HG02642 (cell line): ENCODE data around the gene CYP2F1.
"Not testable (repeated sequence)": the region's sequence is repeated elsewhere in the genome, so short reads cannot be mapped to it uniquely, and the experiment has no call there.

Experiments
- ATAC-seq: cut with Tn5 transposase; IDR thresholded peaks from one replicate; pipeline ENCODE4 v1.9.1; 2021; ENCODE audit warnings: mild to moderate bottlenecking; ENCODE audit not compliant: unreplicated experiment, poor library complexity

Gene CYP2F1, protein sequence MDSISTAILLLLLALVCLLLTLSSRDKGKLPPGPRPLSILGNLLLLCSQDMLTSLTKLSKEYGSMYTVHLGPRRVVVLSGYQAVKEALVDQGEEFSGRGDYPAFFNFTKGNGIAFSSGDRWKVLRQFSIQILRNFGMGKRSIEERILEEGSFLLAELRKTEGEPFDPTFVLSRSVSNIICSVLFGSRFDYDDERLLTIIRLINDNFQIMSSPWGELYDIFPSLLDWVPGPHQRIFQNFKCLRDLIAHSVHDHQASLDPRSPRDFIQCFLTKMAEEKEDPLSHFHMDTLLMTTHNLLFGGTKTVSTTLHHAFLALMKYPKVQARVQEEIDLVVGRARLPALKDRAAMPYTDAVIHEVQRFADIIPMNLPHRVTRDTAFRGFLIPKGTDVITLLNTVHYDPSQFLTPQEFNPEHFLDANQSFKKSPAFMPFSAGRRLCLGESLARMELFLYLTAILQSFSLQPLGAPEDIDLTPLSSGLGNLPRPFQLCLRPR

DNA sequence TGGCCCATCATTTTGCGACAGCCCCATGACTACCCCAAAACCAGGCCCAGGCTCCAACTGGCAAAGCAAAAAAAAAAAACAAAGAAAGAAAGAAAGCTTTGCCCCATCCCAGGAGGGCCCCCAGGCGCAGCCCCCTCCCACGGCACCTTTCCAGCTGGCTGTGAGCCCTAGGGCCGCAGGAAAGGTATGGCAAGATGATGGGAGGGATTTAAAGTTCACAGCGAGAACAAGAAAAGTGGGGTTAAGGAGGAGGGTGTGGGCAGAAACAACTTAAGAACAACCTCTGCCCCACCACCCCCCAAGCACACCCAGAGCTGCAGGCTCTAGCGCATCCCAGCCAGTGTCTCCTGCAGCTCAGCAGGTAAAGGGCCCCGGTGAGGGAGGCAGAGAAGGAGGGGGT, at the start of gene CYP2F1:
Gene CYP2F1 (plus strand): TSS at position 301 of the 400 bp plus-strand sequence. CDS start 1,757 bp downstream, outside the sequence.
- ATAC-seq: no peak

DNA sequence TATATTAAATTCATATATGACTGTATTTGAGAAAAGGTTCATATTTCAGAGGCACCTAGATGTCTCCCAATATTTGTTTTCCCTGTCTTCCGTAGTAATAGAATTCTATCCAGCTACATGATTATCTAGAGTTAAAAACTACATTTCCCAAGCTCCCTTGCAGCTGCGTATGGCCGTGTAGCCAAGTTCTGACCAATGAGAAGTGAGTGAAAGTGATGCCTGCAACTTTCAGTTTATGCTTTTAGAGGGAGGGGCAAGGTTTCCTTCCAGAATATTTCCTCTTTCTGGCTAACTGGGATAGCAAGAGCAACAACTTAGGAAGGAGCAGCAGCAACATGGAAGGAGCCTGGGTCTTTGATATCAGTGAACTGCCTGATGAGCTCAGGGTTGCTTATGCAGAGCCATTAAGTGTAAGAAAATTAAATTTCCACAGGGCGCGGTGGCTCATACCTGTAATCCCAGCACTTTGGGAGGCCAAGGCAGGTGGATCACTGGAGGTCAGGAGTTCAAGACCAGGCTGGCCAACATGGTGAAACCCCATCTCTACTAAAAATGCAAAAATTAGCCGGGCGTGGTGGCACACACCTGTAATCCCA, 49.2 kb upstream of the CYP2F1 start:
- ATAC-seq: no peak

DNA sequence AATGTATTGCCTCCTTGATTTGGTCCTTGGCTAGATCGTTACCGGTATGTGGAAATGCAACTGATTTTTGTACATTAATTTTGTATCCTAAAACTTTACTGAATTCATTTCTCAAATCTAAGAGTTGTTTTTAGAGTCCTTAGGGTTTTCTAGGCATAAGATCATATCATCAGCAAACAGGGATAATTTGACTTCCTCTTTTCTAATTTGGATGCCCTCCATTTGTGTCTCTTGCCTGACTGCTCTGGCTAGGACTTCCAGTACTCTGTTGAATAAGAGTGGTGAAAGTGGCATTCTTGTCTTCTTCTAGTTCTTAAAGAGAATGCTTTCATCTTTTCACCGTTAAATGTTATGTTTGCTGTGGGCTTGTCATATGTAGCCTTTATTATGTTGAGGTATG, 37.9 kb upstream of the CYP2F1 start:
- ATAC-seq: no peak

DNA sequence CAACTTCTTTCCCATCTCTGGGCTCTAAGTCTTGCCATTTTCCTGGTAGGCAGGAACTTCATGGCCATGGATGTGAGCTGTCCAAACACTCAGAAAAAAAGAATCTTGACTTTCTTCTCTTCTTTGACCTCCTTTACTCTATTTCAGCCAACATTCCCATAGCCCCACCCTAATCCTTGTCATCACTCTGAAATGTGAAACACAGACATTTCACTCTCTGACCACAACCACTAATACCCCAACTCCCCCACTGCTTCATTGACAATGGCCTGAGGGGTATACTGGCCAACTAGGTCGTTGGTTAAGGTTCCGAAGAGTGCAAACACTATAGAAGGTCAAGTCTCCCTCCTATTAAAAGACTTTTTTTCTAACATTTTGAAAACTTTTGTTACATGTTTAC, 30.7 kb upstream of the CYP2F1 start:
- ATAC-seq: no peak

DNA sequence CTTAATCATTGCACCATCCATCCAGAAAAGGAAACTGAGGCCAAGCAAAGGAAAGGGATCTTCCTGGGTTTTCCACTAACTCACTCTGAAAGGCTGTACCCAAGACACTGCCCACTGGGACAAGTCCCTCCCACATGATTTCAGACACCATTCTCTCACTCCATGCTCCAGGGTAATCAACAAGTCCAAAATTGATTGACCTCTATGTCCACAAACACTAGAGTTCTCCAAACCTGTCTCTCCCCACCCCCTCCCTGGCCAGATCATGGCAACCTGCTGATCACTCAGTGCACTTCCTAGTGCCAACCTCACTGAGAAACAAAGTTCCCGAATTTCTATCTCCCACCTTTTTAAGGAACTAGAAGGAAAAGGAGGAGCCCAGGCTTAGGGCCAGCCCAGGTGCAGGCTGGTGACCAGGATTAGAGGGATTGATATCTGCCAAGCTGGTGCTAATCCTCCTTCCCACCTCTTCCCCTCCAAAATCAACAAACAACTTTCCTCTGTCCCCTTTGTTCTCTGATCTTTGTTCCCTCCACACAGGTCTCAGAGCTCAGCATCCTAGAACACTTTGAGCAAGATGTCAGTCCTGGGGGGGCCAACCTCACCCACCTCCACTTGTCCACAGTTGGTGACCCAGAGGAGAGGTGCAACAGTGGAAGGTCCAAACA, 28.4 kb upstream of the CYP2F1 start:
- ATAC-seq: no peak

DNA sequence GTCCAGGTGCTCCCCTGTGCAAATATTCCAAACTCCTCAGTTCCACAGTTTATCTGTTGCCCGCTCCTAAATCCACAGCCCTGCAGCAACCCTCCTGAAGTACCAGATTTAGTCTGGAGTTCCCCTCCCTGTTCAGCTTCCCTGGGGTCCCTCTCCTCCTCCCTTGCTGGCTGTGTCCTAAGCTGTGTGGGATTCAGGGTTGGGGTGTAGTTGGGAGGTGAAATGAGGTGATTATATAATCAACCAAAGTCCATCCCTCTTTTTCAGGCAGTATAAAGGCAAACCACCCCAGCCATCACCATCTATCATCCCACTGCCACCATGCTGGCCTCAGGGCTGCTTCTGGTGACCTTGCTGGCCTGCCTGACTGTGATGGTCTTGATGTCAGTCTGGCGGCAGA, 26.1 kb upstream of the CYP2F1 start, which contains the start of gene CYP2A13:
Gene CYP2A13 (plus strand): TSS at position 301 of the 400 bp plus-strand sequence. CDS start 21 bp downstream, at position 322.
- ATAC-seq: no peak

DNA sequence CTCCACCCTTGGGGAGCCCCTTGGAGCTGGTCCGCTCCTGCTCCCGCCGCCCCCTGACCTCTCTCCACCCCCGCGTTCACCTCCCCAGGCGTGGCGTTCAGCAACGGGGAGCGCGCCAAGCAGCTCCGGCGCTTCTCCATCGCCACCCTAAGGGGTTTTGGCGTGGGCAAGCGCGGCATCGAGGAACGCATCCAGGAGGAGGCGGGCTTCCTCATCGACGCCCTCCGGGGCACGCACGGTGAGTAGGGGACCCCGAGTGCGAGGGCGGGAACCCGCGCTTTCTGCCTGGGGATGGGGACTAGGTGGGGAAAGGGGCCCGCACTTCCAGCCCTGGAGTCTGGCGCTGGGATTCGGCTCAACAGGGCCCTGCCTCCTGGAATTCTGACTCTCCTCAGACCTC, 24.3 kb upstream of the CYP2F1 start:
- no peak for ATAC-seq

DNA sequence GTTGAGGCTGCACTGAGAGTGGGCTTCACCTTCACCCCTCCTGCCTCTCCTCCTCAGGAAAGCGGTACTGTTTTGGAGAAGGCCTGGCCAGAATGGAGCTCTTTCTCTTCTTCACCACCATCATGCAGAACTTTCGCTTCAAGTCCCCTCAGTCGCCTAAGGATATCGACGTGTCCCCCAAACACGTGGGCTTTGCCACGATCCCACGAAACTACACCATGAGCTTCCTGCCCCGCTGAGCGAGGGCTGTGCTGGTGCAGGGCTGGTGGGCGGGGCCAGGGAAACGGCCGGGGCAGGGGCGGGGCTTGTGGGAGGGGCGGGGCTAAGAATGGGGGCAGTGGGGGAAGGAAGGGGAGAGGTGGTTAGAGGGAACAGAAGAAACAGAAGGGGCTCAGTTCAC, 18.5 kb upstream of the CYP2F1 start:
- ATAC-seq: no peak

DNA sequence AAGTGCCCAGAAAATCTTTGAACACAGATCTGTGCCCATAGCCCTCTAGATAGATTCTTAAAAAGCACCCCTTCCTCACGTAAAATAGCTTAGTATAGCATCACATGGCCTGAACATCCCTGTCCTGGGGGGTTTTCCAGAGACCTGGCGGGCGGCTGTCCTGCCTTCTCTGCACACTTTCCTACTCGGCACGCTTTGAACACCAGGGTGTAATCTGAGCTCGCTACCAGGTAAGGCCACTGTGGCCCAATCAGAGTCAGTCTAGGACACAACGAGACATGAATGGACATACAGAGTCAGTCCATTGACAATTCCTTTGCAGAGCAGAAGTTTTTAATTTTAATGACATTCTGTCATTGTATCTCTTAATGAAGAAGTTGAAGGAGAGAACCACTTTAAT, 17.9 kb upstream of the CYP2F1 start:
- no peak for ATAC-seq

DNA sequence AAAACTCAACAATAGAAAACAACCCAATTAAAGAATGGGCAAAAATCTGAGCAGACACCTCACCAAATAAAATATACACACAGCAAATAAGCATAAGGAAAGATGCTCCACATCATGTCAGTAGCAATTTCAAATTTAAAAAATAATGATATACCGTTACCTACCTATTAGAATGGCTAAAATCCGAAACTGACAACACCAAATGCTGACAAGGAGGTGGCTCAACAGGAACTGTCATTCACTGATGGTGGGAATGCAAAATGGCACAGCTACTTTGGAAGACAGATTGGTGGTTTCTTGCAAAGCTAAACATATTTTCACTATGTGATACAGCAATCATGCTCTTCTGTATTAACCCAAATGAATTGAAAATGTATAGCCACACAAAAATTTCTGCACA, 16.9 kb upstream of the CYP2F1 start:
- ATAC-seq: no peak

DNA sequence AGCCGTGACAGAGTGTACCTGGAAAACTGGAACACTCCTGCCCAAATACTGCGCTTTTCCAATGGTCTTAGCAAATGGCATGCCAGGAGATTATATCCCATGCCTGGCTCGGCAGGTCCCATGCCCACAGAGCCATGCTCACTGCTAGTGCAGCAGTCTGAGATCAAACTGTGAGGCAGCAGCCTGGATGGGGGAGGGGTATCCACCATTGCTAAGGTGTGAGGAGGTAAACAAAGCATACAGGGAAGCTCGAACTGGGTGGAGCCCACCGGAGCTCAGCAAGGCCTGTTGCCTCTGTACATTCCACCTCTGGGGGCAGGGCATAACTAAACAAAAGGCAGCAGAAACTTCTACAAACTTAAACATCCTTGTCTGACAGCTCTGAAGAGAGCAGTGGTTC, 15.5 kb upstream of the CYP2F1 start:
- ATAC-seq: no peak

DNA sequence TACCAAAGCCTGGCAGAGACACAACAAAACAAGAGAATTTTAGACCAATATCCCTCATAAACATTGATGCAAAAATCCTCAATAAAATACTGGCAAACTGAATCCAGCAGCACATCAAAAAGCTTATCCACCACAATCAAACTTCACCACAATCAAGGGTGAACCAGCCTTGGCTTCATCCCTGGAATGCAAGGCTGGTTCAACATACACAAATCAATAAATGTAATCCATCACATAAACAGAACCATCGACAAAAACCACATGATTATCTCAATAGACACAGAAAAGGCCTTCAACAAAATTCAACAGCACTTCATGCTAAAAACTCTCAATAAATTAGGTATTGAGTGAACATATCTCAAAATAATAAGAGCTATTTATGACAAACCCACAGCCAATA, 12.0 kb upstream of the CYP2F1 start:
- not testable (repeated sequence) for ATAC-seq

DNA sequence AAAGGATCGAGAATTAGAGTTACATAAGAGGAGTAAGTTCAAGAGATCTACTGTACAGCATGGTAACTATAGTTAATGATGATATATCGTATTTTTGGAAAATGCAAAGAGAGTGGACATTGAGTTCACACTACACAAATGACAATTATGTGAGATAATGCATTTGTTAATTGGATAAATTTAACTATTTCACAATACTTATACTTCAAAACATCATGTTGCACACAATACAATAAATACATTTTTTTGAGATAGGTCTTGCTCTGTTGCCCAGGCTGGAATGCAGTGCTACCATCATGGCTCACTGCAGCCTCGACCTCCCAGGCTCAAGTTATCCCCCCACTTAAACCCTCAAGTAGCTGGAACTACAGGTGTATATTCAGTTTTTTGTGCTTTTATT, 8.1 kb upstream of the CYP2F1 start:
- ATAC-seq: no peak

DNA sequence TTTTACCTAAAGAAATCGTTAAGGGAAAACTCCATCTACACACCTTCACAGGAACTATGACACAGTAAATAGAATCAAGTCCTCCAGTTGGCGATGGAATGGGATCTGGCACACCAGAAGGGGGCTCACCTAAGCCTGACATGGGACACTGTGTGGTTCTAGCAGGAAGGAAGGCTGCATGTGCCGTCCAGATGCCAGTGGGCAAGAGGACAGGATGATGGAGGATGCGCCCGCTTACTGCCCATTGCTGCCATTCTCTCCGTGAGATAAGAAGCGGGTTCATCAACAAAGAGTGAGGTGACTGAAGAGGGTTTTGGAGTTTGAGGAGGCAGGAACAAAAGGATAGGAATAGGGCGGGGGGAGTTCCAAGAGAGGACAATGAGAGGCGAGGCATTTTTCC, 2.9 kb upstream of the CYP2F1 start:
- no peak for ATAC-seq

DNA sequence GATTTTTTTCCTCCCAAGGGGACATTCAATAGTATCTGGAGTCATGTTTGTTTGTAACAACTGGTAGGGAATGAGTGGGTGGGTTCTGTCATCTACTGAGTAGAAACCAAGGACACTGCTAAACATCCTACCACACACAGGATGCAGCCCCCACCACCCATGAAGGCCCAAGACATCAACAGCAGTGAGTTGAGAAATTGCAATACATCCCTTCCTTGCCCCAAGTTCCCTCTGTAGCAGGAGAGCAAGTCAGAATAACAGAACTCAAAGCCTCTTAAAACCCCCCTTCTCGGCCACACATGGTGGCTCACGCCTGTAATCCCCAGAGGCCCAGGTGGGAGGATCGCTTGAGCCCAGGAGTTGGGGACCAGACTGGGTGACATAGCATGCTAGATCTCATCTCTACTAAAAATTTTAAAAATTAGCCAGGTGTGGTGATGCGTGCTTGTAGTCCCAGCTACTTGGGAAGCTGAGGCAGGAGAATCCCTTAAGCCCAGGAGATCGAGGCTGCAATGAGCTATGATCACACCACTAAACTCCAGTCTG, 2.4 kb upstream of the CYP2F1 start:
- no peak for ATAC-seq

DNA sequence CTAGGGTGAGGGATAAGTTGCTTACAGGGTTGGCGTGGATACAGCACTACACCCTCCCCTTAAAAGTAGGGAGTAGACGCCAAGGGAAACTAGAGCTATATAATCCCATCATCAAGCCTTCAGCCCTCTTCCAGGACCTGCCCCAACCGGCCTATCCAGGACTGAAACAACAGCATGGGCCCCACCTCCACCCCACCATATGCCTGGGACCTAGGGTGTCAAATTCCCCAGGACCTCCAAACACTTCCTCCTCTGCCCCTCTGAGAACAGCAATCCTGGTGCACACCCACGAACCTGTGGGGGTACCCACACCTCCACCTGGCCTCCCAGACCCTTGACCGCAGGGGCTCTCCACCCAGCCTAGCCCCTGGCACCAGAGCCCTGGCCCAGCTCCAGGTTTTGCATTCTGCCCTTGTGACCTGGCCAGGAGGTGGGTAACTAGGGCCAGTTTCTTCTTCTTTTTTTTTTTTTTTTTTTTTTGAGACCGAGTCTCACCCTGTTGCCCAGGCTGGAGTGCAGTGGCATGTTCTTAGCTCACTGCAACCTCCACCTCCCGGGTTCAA, 1.4 kb upstream of the CYP2F1 start:
- ATAC-seq: no peak

DNA sequence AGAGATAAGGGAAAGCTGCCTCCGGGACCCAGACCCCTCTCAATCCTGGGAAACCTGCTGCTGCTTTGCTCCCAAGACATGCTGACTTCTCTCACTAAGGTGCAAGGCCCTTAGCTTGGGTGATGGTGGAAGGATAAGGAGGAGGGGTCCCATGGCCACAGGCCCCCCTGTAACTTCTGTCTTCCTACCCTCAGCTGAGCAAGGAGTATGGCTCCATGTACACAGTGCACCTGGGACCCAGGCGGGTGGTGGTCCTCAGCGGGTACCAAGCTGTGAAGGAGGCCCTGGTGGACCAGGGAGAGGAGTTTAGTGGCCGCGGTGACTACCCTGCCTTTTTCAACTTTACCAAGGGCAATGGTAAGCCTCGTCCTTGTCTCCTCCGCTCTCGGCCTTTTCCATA, 2.0 kb downstream of the CYP2F1 start:
- no peak for ATAC-seq

DNA sequence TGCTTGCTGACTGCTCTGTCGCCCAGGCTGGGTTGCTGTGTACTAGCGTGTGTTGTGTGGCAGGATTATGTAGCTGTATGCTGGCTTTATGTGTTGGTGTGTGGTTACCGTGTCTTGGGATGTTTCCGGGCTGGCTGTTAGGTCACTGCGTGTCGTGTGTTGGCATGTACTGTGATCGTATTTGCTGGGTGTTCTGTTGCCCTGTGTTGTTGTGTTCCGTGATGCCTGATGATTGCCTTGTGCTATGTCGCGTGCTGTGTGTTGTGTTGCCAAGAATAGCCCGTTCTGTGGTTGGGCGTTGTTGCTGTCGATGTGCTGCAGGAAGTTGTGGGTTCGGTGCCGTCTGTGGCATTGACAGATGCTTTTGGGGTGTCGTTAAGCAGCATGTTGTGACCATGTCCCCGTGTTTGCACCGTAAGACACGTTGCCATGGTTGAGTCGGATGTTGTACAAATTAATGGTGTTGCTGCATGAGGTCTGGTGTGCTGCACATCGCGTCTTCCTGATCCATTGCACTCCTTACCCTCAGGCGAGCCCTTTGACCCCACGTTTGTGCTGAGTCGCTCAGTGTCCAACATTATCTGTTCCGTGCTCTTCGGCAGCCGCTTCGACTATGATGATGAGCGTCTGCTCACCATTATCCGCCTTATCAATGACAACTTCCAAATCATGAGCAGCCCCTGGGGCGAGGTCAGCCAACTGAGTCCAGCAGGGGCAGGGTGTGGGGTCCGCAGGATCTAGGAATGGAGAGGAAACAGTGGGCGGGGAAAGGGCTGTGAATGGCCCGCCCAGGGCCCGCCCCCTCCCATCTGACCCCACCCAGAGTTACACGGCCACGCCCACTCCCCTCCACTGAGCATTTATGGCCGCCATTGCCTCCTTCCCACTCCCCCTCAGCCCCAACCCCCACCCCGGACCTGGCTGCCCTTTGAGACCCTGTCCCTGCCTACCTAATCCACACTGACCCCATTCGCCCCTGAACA, 7.0 kb downstream of the CYP2F1 start:
- not testable (repeated sequence) for ATAC-seq

DNA sequence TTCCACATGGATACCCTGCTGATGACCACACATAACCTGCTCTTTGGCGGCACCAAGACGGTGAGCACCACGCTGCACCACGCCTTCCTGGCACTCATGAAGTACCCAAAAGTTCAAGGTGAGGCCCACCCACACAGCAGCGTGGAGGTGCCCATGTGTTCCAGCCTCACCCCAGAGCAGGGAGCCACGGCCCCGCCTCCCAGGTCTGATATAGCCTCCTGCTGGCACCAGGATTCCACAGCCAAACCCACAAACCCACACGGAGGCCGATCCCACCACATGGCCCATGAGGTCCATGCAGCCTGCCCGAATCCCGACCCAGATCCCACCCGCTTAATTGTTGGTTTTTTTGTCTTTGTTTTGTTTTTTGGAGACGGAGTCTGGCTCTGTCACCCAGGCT, 8.6 kb downstream of the CYP2F1 start:
- not testable (repeated sequence) for ATAC-seq
